COR-L47 (cell line): ENCODE data around the gene ZNF710.
"Not testable (repeated sequence)": the region's sequence is repeated elsewhere in the genome, so short reads cannot be mapped to it uniquely, and the experiment has no call there.

ENCODE experiments used
- DNase-seq: peaks from one replicate; lab custom pipeline; 2025; lab: John Stamatoyannopoulos, UW

The ZNF710 gene

DNA sequence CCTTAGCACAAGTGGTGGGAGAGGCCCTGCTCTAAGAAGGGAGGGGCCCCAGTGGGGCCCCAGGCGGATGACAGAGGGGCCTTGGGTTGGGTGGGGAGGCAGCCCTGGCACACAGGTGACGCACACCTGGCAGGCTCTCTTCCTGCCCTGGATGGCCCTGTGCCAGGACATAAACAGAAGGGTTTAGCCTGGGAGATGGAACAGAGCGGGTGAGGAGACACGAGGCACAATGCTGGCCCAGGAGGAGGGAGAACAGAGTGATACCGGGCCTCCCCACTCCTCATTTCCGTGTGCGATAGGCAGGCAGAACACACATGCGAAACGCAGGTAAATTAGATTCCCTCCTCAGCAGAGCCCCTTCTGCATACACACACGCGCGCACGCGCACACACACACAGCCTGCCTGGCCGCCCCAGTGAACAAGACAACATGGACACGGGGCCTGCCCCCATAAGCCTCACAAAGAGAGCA is 61.4 kb downstream of the ZNF710 start:
- DNase-seq, result peak; percentile 90

DNA sequence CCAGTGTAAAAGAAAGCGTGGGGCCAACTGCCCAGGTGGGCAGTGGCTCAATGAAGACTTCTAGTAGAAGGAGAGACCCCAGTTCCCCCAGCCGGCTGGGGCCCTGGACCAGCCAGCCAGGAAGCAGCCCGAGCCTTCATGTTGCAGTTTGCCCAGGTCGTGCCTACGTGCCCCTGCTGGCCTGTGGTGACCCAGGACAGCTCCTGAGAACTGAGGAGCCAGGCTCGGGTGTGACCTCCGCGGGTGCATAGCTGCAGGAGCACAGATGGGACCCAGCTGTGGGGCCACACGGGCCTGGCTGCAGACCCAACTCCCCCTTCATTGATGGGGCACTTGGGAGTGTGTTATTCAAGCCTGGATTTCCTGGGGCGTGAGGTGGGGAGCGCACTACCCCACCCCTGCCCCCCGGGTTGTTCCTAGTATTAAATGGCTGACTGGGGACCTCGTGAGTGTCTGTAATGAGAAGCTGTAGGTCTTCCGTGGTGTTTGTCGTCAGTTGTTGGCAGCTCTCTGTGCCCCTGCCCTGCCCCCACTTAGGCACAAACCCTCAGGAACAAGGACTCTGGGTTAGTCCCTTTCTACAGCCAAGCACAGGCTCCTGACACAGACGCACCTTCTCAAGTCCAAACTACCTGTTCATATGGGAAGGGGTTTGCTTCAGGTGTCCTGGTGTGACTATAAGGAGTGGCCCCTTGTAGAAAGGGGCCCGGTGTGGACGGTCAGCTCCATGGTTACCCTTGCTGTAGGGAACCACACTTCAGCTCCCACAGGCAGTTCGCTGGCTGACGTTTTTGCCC is 62.0 kb downstream of the ZNF710 start:
- DNase-seq, result no peak

DNA sequence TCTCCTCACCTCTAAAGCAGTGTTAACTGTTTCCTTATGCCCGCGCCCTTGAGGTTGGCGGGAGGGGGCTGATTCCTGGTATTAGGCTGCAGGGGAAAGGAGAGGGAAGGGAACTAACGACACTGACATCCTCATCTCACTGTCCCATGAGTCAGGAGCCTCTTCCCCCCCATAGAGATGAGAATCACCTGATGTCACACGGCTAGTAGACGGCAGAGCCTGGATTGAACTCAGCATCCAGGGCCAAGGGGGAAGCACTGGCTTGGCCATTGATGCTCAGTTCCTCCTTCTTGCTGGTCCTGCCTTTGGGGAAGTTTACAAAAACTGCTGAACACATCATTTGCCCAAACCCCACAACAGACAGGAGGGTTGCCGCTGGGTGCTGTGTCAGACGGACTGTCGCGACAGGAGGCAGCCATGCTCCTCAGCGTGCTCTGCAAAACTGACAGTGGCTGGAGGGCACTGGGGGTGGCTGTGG is 62.7 kb downstream of the ZNF710 start:
- DNase-seq, result no peak

DNA sequence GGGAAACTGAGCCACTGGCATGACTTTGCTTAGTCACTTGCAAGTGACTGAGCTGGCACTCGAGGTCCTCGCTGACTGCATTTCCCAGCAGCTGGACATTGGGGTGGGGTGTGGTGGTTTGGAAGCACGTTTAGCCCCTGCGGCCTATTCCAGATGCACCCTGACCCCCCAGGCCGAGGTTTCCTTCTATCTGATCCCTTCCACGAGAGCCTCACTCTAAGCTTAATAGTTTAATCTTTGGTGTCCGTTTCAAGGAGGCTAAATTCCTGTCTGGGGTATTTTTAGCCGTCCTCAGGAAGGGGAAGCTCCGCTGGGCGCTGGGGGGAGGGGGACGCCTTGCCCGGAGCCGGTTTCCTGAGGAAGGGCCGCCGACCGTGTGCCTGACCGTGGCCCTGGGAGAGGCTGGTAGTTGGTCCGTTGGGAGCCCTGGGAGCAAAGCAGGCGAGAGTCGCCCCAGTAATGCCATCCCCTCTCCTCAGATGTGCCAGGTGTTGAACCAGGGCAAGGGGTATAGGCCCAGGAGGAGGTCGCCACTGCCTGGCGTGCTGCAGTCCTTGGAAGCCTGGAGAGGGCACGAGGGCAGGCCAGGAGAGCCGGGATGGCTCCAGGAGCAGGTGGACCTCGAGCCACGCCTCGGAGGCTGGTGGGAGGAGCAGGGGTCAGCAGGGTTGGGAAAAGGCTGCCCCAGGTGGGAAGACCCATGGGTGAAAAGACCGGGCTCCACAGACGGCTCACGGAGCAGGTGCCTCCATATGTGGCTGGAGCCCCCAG is 64.0 kb downstream of the ZNF710 start:
- DNase-seq, result no peak

DNA sequence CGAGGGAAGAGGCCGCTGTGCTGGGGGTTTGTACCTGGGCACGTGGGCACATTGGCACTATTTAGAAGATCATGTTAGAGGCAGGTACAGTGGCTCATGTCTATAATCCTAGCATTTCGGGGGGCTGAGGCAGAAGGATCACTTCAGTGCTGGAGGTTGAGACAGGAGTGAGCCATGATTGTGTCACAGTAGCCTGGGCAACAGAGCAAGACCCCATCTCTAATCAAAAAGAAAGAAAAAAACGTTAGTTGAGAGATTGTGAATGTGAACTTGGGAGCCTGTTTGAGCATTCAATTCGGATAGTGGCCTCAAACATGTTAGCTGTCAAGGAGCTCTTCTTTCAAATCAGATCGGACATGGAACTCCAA is 64.5 kb downstream of the ZNF710 start:
- no peak for DNase-seq

DNA sequence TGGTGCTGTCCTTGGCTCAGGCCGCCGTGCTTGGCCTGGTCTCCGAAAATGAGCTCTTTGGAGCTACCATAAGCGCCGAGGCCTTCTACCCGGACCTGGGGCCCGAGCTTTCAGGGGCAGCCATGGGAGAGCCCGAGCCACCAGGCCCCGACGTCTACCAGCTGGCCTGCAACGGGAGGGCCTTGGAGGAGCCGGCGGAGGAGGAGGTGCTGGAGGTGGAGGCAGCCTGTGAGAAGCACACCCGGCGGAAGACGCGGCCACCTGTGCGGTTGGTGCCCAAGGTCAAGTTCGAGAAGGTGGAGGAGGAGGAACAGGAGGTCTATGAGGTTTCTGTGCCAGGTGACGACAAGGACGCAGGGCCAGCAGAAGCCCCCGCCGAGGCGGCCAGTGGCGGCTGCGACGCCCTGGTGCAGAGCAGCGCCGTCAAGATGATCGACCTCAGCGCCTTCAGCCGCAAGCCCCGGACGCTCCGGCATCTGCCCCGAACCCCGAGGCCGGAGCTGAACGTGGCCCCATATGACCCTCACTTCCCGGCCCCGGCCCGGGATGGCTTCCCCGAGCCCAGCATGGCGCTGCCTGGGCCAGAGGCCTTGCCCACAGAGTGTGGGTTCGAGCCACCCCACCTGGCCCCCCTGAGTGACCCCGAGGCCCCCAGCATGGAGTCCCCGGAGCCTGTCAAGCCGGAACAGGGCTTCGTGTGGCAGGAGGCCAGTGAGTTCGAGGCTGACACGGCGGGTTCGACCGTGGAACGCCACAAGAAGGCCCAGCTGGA is 66.2 kb downstream of the ZNF710 start:
- no peak for DNase-seq

DNA sequence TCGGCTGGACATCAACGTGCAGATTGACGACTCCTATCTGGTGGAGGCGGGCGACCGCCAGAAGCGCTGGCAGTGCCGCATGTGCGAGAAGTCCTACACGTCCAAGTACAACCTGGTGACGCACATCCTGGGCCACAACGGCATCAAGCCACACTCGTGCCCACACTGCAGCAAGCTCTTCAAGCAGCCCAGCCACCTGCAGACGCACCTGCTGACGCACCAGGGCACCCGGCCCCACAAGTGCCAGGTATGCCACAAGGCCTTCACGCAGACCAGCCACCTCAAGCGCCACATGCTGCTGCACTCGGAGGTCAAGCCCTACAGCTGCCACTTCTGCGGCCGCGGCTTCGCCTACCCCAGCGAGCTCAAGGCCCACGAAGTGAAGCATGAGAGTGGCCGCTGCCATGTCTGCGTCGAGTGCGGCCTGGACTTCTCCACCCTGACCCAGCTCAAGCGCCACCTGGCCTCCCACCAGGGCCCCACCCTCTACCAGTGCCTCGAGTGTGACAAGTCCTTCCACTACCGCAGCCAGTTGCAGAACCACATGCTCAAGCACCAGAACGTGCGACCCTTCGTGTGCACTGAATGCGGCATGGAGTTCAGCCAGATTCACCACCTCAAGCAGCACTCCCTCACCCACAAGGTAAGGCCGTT is 67.0 kb downstream of the ZNF710 start:
- DNase-seq, result no peak

DNA sequence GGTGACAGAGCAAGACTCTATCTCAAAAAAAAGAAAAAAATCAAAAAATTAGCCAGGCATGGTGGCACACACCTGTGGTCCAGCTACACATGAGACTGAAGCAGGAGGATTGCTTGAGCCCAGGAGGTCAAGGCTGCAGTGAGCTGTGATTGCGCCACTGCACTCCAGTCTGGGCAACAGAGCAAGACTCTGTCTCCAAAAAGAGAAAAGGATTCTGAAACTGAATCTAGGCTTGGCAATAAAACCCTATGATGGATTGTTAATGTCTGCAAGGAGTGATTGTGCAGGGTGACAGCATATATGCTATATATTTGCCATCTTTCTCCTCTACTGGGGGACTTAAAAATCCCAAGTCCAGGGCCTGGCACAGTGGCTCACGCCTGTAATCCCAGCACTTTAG is 69.5 kb downstream of the ZNF710 start:
- DNase-seq, result not testable (repeated sequence)

DNA sequence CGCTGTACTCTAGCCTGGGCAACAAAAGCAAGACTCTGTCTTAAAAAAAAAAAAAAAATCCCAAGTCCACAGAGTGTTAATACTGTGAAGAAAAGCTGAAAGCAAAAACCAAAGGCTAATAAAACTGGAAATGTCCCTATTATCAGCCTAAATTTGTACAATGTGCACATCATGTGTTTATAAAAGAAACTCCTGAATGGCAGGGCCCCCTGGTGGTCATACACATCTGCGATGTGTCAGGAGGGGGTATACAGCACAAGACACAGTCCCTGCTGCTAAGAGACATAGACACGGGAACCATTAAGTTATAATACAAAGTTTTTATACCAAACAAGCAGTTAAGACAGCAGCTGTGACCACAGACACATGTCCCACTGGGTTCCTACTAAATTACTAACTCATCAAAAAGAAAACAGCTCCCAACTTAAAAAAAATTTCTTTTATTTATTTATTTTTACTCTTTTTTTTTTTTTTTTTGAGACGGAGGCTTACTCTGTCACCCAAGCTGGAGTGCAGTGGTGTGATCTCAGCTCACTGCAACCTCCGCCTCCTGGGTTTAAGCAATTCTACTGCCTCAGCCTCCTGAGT is 70.2 kb downstream of the ZNF710 start:
- DNase-seq, result peak; percentile 81

DNA sequence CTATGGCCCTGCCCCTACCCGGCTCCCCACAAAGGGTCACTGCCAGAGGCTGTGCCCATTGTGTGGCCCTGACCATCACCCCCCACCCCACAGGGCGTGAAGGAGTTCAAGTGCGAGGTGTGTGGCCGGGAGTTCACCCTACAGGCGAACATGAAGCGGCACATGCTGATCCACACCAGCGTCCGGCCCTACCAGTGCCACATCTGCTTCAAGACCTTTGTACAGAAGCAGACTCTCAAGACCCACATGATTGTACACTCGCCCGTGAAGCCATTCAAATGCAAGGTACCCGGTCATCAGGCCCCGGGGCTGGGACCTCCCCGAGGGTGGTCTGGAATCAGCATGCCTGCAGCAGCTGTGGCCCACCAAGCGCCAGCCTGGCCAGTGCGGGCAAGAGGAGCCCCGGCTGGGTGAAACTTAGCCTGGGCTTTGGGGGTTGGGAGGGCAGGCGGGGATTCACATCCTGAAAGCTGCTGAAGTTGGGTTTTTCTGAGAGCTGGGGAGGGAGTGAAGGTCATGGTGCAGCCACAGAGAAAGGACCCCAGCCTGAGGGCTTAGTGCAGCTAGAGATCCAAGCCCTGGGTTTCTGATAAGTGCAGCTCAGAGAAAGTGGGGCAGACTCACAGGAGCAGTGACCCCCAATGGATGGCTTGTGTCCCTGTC is 72.0 kb downstream of the ZNF710 start:
- no peak for DNase-seq

DNA sequence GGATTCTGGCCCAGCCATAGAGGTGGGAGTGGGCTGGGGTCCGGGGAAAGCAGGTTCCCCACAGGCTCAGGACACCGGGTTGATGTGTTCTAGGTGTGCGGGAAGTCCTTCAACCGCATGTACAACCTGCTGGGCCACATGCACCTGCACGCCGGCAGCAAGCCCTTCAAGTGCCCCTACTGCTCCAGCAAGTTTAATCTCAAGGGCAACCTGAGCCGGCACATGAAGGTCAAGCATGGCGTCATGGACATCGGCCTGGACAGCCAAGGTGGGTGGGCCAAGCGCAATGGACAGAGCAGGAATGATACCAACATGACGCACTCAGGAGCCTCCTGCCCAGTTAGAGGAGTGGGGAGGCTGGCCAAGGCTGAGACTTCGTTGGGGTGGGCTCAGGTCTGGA is 72.9 kb downstream of the ZNF710 start:
- DNase-seq, result no peak

DNA sequence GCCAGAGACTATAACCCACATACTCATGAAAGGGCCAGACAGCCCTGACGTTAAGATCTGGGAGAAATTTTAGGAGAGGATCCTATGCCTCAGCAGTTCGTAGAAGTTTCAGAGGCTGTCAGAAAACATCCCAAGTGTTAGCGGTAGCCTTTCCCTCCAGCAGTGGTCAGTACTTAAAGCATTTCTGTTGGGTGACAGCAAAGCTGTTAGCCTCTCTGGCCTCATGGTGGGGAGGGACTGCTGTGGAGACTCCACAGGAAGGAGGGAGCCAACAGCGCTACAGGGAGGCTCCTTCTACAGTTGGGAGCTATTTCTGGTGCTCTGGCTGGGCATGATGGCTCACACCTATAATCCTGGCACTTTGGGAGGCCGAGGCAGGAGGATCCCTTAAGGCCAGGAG is 73.8 kb downstream of the ZNF710 start:
- no peak for DNase-seq

DNA sequence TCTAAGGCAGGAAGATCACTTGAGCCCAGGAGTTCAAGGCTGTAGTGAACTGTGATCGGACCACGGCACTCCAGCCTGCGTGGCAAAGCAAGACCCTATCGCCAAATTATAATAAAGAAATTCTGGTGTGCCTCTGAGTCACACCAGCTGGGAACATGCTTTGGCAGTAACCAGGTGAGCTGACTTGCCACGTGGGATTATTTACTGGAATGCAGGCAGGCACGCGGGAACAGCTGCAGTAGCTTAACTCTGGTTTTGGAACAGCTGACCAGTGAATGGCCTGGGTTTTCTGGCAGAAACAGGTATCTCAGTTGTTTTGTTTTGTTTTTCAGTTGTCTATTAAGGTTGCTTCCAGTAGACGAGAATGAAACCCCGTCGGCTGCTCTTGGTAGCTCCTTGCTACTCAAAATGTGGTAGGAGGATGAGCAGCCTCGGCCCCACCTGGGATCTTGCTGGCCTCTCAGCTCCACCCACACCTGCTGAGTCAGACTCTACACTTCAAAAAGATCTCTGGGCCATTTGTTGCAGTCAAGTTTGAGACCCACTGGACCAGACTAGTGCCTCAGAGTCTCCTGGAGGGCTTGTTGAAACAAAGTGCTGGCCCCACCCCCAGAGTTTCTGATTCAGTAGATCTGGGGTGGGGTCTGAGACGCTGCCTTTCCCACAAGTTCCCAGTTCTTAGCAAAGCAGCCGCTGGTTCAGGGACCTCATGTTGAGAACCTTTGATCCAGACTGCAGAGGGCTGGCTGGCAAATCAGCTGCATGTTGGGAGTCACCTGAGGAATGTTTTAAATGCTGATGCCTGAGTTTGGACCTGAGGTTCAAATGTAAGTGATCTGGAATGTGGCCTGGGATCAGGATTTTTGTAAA is 74.5 kb downstream of the ZNF710 start:
- no peak for DNase-seq

DNA sequence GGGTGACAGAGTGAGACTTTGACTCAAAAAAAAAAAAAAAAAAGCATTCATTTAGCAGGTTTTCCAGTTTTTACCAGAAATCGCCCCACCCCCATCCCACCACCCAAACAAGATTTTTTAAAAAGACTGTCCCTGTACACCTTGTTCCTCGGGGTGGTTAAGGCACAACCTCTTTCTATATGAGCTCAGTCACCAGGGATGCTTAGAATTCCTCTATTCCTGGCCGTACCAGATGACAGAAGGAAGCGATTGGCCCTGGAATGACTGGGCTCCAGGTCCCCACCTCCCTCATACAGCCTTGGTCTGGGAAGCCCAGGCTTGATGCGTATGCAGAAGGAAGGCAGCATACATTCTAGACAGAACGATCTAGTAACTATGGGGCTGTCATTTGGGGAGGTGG is 75.6 kb downstream of the ZNF710 start:
- no peak for DNase-seq

DNA sequence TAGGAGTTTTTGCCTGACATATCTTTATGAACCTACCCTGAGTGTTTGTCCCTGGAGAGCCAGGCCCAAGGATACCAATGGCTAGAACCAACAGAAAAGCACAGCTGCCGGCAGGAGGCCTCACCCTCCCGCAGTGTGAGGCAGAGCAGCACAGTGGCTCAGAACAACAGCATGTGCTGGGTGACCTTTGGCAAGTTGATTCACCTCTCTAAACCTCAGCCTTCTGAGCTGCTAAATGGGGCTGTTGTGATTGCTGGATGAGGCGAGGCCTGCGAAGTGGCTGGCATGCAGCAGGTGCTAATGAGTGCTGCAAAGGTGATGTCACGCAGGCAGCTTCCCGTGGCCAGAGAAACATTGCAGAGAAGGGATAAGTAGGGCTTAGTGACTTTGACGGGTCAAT is 77.8 kb downstream of the ZNF710 start:
- DNase-seq, result no peak

DNA sequence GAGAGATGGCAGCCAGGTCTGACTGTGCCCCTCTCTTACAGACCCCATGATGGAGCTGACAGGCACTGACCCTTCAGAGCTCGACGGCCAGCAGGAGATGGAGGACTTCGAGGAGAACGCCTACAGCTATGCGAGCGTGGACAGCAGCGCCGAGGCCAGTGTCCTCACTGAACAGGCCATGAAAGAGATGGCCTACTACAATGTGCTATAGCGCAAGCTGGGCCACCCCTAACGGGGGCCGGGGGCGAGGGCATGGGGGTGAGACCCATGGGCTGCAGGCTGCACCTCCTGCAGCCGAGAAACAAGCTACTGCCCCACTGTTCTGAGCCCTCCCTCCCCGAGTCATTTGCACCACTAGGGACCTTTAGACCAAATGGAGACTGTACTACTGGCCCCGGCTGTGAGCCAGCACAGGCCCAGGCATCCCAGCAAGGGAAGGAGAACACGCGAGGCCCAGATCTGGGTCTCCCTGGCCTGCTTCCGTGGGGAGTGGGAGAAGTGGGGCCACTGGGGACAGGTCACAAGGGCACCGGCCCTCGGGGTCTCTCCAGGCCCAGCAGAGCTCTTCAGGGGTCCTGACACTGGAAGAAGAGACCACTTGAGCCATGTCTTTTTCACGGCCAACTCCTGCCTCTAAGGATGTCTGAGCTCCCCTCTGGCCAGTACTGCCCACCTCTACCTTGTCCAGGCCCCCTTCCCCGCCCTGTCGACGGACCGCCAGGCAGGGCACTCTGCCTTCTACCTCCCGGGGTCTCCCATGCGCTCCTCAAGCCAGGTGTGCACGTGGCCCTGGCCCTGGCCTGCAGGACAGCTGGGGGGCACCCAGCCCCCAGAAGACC is 78.7 kb downstream of the ZNF710 start:
- DNase-seq, result no peak

DNA sequence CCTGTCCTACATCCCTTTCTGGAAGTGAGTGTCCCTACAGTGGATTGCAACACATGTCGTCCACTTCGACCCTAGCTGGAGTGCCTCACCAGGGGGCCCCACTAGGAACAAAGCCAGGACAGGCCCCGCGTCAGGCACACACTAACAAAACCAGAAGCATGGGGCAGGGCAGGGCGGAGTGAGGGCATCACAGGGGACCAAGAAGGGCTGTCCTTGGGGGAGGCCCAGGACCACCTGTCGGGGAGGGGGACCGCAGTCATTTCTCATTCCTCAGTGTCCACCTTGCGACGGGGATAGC is 79.3 kb downstream of the ZNF710 start:
- no peak for DNase-seq

DNA sequence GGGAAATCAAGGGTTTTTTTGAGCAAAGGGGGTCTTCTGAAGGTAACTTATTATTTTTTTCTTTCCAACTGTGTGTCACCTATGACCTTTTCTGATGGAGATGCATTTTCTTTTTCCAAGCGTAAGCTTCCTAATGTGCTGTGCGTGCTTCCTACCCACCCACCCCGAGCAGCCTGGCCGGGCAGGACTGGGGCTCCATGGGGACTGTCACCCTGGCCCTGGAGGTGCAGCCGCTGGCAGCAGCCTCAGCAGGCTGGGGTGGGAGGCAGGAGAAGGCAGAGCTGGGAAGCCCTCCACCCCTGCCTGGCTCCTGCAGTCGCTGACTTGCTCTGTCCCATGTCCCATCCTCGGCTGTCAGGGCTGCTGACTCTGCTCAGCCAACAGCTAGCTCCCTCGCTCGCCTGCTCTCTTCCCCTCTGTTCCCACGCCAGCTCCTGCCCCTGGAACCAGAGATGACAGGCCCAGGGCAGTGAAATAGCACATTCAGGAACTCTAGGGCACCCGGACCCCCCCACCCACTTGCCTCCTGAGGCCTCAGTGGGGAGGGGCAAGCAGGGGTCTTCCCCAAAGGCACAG is 79.8 kb downstream of the ZNF710 start:
- no peak for DNase-seq

DNA sequence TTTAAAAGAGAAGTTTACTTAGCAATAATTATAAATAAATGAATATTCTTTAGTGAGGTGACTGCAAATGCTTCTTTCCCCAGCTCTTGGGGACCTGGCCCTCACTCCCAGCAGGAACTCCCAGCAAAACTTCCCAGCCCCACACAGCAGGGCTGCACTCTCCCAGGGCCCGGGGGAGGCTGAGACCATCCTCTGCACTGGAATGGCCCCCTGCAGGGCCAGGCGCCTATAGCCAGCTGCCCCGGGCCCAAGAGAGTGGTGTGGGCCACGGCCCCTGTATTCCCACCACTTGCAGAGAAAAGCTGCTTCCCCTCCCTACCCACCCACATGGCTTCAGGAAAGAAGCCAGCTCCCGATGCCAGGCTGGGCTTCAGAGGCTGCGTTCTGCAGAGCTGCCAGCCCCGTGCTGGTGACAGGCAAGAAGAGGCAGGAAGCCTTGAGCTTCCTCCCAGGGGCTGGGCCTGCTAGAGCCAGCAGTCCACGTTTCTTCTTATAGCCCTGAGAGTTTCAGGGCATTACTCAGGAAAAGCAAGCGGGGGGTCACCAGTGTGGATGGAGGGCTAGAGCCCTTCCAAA is 81.1 kb downstream of the ZNF710 start:
- DNase-seq, result no peak
